GM18505 (cell line): Measurements from ENCODE around the gene MAGI2.

Experiments used
- ATAC-seq: cut with Tn5 transposase; IDR thresholded peaks from one replicate; pipeline ENCODE4 v1.9.1; 2021; ENCODE audit not compliant: unreplicated experiment
- POLR2A ChIP-seq: IDR thresholded peaks from 4 replicates; pipeline ENCODE4 v1.6.1; 2011; ENCODE audit warnings: borderline replicate concordance; ENCODE audit not compliant: insufficient read depth, insufficient read length; ENCODE audit errors: extremely low read depth

MAGI2 gene

GRCh38 chr7:79425665-79426064, 27.8 kb downstream of the MAGI2 start:
- no peak for TF ChIP-seq POLR2A
- no peak for ATAC-seq

- ATAC-seq = no peak
- TF ChIP-seq POLR2A = no peak
Measured at GRCh38 chr7:79421751-79422150, 31.7 kb downstream of the MAGI2 start.

- no peak for TF ChIP-seq POLR2A
- no peak for ATAC-seq
Measured at GRCh38 chr7:79420464-79420863, 33.0 kb downstream of the MAGI2 start.

- no peak for TF ChIP-seq POLR2A
- no peak for ATAC-seq
Measured at GRCh38 chr7:79414910-79415309, 38.6 kb downstream of the MAGI2 start.

GRCh38 chr7:79412915-79413314, 40.6 kb downstream of the MAGI2 start:
- no peak for ATAC-seq
- TF ChIP-seq POLR2A = no peak

GRCh38 chr7:79412438-79412837, 41.0 kb downstream of the MAGI2 start:
- ATAC-seq = no peak
- no peak for TF ChIP-seq POLR2A

GRCh38 chr7:79410345-79410744, 43.1 kb downstream of the MAGI2 start:
- ATAC-seq = no peak
- TF ChIP-seq POLR2A = no peak

- no peak for TF ChIP-seq POLR2A
- ATAC-seq = no peak
Measured at GRCh38 chr7:79407351-79407750, 46.1 kb downstream of the MAGI2 start.

- ATAC-seq = no peak
- TF ChIP-seq POLR2A = no peak
Measured at GRCh38 chr7:79406371-79406770, 47.1 kb downstream of the MAGI2 start.

- ATAC-seq = no peak
- TF ChIP-seq POLR2A = no peak
Measured at GRCh38 chr7:79405368-79405767, 48.1 kb downstream of the MAGI2 start.

GRCh38 chr7:79403879-79404278, 49.6 kb downstream of the MAGI2 start:
- no peak for ATAC-seq

GRCh38 chr7:79403451-79403850, 50.0 kb downstream of the MAGI2 start:
- no peak for TF ChIP-seq POLR2A
- ATAC-seq = no peak

More at GRCh38 chr7:79403879-79404278, 49.6 kb downstream of the MAGI2 start:
- no peak for TF ChIP-seq POLR2A

GRCh38 chr7:79401254-79401653, 52.2 kb downstream of the MAGI2 start:
- no peak for ATAC-seq
- no peak for TF ChIP-seq POLR2A

- no peak for TF ChIP-seq POLR2A
- no peak for ATAC-seq
Measured at GRCh38 chr7:79400222-79400621, 53.2 kb downstream of the MAGI2 start.

- no peak for ATAC-seq
Measured at GRCh38 chr7:79398138-79398749, 55.2 kb downstream of the MAGI2 start.

More at GRCh38 chr7:79398138-79398749, 55.2 kb downstream of the MAGI2 start:
- no peak for TF ChIP-seq POLR2A
